Gastrocnemius medialis (tissue), 4 donors: Measurements from ENCODE around the gene PLEKHG1.

Experiments
- POLR2A ChIP-seq, 2 donors: fragments of 450-650 bp; IDR thresholded peaks; one replicate each; pipeline ENCODE4 v1.6.1; 2017; ENCODE audit warnings: antibody characterized with exemption in 2 of 2, mild to moderate bottlenecking in 2 of 2, moderate library complexity in 2 of 2
- TF ChIP-seq, protein P1 (sequence below), 5 experiments: fragments of 450-650 bp in 3 of 5; fragments of 200-600 bp in 2 of 5; sonication (generic) in 2 of 5; IDR thresholded peaks in 4 of 5; conservative IDR thresholded peaks in 1 of 5; 1 replicate in 4 of 5; 2 replicates in 1 of 5; pipeline ENCODE4 v1.5.1; 2016 to 2019; ENCODE audit warnings: antibody characterized with exemption in 5 of 5, mild to moderate bottlenecking in 3 of 5, moderate library complexity in 3 of 5

GRCh38 chr6:150639823-150640331 lies 40.2 kb downstream of the PLEKHG1 start:
- TF ChIP-seq, protein P1, sequence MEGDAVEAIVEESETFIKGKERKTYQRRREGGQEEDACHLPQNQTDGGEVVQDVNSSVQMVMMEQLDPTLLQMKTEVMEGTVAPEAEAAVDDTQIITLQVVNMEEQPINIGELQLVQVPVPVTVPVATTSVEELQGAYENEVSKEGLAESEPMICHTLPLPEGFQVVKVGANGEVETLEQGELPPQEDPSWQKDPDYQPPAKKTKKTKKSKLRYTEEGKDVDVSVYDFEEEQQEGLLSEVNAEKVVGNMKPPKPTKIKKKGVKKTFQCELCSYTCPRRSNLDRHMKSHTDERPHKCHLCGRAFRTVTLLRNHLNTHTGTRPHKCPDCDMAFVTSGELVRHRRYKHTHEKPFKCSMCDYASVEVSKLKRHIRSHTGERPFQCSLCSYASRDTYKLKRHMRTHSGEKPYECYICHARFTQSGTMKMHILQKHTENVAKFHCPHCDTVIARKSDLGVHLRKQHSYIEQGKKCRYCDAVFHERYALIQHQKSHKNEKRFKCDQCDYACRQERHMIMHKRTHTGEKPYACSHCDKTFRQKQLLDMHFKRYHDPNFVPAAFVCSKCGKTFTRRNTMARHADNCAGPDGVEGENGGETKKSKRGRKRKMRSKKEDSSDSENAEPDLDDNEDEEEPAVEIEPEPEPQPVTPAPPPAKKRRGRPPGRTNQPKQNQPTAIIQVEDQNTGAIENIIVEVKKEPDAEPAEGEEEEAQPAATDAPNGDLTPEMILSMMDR (IDR thresholded peaks at IDR 0.05 in 4 of 5, conservative IDR thresholded peaks at IDR 0.05 in 1 of 5): no peak
- TF ChIP-seq POLR2A (IDR thresholded peaks at IDR 0.05): no peak
